DND-41 (cell line): ENCODE measurements around the gene ARMC9.

Experiments used
- ATAC-seq: fragments of 200-7000 bp; cut with Tn5 transposase; 3 replicates; pipeline ENCODE4 v1.9.1; 2021; ENCODE audit warnings: low read depth; ENCODE audit not compliant: insufficient read depth
- DNase-seq: peaks from one replicate; pipeline ENCODE4 v3.0.0-alpha.2; 2020
- H2AFZ ChIP-seq: 2 replicates; pipeline ENCODE4 v1.6.0; 2012; ENCODE audit warnings: low read depth, low read length
- H3K27ac ChIP-seq: 2 replicates; pipeline ENCODE4 v1.5.1; 2012; ENCODE audit warnings: low read length, inconsistent platforms
- H3K27me3 ChIP-seq: fragments of 200-600 bp; sonication (generic); 2 replicates; pipeline ENCODE4 v1.6.0; 2012; ENCODE audit warnings: low read length, mild to moderate bottlenecking, inconsistent platforms; ENCODE audit not compliant: insufficient read depth, poor library complexity
- H3K36me3 ChIP-seq: 2 replicates; pipeline ENCODE4 v1.5.1; 2012; ENCODE audit warnings: low read length, inconsistent platforms; ENCODE audit not compliant: insufficient read depth
- H3K4me1 ChIP-seq: 2 replicates; pipeline ENCODE4 v1.5.1; 2012; ENCODE audit warnings: mild to moderate bottlenecking, low read length; ENCODE audit not compliant: insufficient read depth
- H3K4me2 ChIP-seq: 2 replicates; pipeline ENCODE4 v1.6.0; 2012; ENCODE audit warnings: mild to moderate bottlenecking, moderate library complexity, low read length, inconsistent platforms; ENCODE audit not compliant: insufficient read depth
- H3K4me3 ChIP-seq, 2 experiments: fragments of 200-600 bp in 1 of 2; shearing (Covaris generic) in 1 of 2; 2 replicates each; pipeline ENCODE4 v1.5.1; 2012 to 2016; ENCODE audit warnings: inconsistent platforms in 2 of 2, low read length in 2 of 2, mild to moderate bottlenecking in 2 of 2, low read depth in 1 of 2, moderate library complexity in 1 of 2
- H3K79me2 ChIP-seq: 2 replicates; pipeline ENCODE4 v1.6.0; 2012; ENCODE audit warnings: low read length, inconsistent platforms; ENCODE audit not compliant: insufficient read depth
- H3K9ac ChIP-seq: 2 replicates; pipeline ENCODE4 v1.6.0; 2012; ENCODE audit warnings: low read depth, mild to moderate bottlenecking, inconsistent platforms, low read length, moderate library complexity
- H3K9me3 ChIP-seq: 2 replicates; pipeline ENCODE4 v1.5.1; 2012; ENCODE audit warnings: low read length, moderate library complexity, mild to moderate bottlenecking, inconsistent platforms; ENCODE audit not compliant: insufficient read depth, severe bottlenecking
- H4K20me1 ChIP-seq: 2 replicates; pipeline ENCODE4 v1.6.0; 2012; ENCODE audit warnings: low read length; ENCODE audit not compliant: insufficient read depth
- EZH2 ChIP-seq: IDR thresholded peaks from 3 replicates; pipeline ENCODE4 v1.6.1; 2012; ENCODE audit warnings: borderline replicate concordance, low read depth, mild to moderate bottlenecking, moderate library complexity, low read length, inconsistent platforms; ENCODE audit not compliant: severe bottlenecking
- TF ChIP-seq, protein P1 (sequence below): IDR thresholded peaks from 2 replicates; pipeline ENCODE4 v1.5.1; 2012; ENCODE audit warnings: borderline replicate concordance, low read length, moderate library complexity, mild to moderate bottlenecking; ENCODE audit not compliant: poor library complexity, severe bottlenecking; ENCODE audit errors: extremely low read depth

ARMC9 gene

DNA sequence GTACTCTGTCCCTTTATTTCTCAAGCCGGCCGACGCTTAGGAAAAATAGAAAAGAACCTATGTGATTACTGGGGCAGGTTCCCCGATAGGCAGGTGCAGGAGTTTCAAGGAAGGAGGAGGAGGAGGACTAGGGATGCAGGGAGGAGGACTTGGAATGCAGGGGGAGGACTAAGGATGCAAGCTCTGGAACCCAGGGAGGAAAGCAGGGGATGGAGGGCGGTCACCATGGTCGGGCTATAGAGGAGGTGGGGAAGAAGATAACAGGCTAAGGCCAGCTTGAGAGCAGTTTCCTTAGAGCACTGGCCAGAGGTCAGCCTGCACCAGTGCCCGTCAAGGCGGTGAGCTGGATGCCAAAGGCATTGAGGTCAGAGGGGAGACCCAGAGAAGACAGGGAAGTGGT lies 178.4 kb downstream of the ARMC9 start:
- no peak for TF ChIP-seq EZH2
- TF ChIP-seq, protein P1, sequence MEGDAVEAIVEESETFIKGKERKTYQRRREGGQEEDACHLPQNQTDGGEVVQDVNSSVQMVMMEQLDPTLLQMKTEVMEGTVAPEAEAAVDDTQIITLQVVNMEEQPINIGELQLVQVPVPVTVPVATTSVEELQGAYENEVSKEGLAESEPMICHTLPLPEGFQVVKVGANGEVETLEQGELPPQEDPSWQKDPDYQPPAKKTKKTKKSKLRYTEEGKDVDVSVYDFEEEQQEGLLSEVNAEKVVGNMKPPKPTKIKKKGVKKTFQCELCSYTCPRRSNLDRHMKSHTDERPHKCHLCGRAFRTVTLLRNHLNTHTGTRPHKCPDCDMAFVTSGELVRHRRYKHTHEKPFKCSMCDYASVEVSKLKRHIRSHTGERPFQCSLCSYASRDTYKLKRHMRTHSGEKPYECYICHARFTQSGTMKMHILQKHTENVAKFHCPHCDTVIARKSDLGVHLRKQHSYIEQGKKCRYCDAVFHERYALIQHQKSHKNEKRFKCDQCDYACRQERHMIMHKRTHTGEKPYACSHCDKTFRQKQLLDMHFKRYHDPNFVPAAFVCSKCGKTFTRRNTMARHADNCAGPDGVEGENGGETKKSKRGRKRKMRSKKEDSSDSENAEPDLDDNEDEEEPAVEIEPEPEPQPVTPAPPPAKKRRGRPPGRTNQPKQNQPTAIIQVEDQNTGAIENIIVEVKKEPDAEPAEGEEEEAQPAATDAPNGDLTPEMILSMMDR = no peak
- Histone ChIP-seq H3K36me3 (no peaks in the 10 kb centered on the region), H4K20me1 (no peaks in the 10 kb centered on the region), H3K4me3 (no peak overlapping the region), H3K9ac (no peak overlapping the region), H3K9me3 (no peaks in the 10 kb centered on the region), H3K27me3 (no peaks in the 10 kb centered on the region), H3K27ac (no peak overlapping the region), H3K4me1 (no peaks in the 10 kb centered on the region), H2AFZ (no peak overlapping the region), H3K79me2 (no peaks in the 10 kb centered on the region), H3K4me2 (no peak overlapping the region)
- no peak for DNase-seq
- no peak for ATAC-seq

GRCh38 chr2:231378026-231378722 lies 179.7 kb downstream of the ARMC9 start:
- no peak overlapping the region for H3K4me2 ChIP-seq

GRCh38 chr2:231379266-231380215 lies 181.1 kb downstream of the ARMC9 start:
- H3K79me2 ChIP-seq = no peaks in the 10 kb centered on the region
- H4K20me1 ChIP-seq = no peaks in the 10 kb centered on the region
- H2AFZ ChIP-seq = no peak overlapping the region
- H3K27me3 ChIP-seq = no peaks in the 10 kb centered on the region
- no peaks in the 10 kb centered on the region for H3K36me3 ChIP-seq
- no peak overlapping the region for H3K4me2 ChIP-seq
- ATAC-seq (no peak), DNase-seq (no peak)
- no peaks in the 10 kb centered on the region for H3K9me3 ChIP-seq
- H3K9ac ChIP-seq = no peak overlapping the region
- TF ChIP-seq EZH2 = no peak
- TF ChIP-seq, protein P1 = no peak
- no peak overlapping the region for H3K27ac ChIP-seq
- H3K4me1 ChIP-seq = no peaks in the 10 kb centered on the region
- H3K4me3 ChIP-seq = no peak overlapping the region

More at GRCh38 chr2:231378026-231378722, 179.7 kb downstream of the ARMC9 start:
- no peaks in the 10 kb centered on the region for H3K79me2 ChIP-seq
- no peaks in the 10 kb centered on the region for H3K36me3 ChIP-seq
- DNase-seq = no peak
- no peaks in the 10 kb centered on the region for H3K27me3 ChIP-seq
- H3K27ac ChIP-seq = no peak overlapping the region
- TF ChIP-seq, protein P1 = no peak
- TF ChIP-seq EZH2 = no peak
- H3K9me3 ChIP-seq = no peaks in the 10 kb centered on the region
- H3K9ac ChIP-seq = no peak overlapping the region
- ATAC-seq = no peak
- no peak overlapping the region for H2AFZ ChIP-seq
- no peak overlapping the region for H3K4me3 ChIP-seq
- H4K20me1 ChIP-seq = no peaks in the 10 kb centered on the region
- no peaks in the 10 kb centered on the region for H3K4me1 ChIP-seq
